COLO829 (cell line): Measurements from ENCODE around the gene FAM209B.
"Not testable (repeated sequence)": the region's sequence is repeated elsewhere in the genome, so short reads cannot be mapped to it uniquely, and the experiment has no call there.

Experiments used
- DNase-seq: peaks from one replicate; pipeline ENCODE4 v3.0.0; 2012; ENCODE audit warnings: low spot score

Gene FAM209B

DNA sequence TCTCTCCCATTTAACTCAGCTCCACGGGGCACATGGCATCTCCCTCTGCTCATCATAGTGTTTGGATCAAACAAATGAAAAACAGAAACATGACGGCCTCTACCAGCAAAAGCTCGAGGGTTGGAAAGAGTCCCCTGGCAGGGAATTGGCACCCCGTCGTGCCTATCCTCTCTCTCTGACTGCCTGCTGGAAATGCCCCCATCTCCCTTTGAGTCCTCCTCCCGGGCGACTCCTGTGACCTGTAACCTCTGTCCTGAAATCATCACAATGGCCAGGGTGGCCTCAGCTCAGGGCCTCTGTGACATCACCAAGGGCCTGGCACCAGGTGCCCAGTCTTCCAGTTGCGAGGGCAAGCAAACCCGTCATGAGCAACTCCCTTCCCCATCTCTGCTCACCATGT lies at the start of gene FAM209B:
FAM209B (plus strand) TSS at position 301 of the 400 bp plus-strand sequence; CDS start at position 397, 96 bp downstream.
- not testable (repeated sequence) for DNase-seq

- DNase-seq = no peak
Measured at GRCh38 chr20:56483970-56484369, 49.1 kb upstream of the FAM209B start.

DNA sequence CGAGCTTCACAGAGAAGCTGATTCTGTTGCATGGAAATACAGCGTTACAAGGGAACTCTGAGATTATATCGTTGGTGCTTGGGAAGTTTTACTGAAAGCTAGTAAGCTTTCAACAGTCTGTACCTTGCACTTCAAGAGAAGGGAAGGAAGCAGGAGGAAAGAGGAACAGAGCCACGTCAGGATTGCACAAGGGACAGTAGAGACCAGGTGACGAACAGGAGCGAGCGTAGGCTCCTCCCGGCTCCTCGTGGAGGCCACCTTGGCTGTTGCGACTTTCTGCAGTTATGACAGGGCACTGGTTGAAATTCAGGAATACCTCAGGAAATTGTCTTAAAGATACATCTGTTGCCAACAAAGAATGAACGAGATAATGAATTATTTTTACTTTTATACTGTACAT lies 45.8 kb upstream of the FAM209B start:
- DNase-seq = no peak

DNA sequence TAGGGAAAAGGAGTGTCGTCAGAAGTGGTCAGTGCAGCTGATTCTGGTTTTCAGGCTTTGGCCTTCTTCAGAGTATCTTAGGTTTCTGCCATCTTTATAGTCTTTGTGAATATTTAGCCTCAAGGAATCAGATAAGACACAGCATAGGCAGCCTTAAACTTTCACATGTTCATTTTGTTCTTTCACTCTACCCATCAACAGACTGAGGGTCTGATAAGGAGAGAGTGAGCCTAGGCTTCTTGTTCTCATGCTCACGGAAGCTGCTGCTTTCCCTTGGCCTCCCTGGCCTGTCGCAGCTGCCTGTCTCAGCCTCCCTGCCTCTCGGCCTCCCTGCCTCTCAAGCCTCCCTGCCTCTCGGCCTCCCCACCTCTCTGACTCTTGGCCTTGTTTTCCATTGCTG lies 44.5 kb upstream of the FAM209B start:
- DNase-seq = no peak

DNA sequence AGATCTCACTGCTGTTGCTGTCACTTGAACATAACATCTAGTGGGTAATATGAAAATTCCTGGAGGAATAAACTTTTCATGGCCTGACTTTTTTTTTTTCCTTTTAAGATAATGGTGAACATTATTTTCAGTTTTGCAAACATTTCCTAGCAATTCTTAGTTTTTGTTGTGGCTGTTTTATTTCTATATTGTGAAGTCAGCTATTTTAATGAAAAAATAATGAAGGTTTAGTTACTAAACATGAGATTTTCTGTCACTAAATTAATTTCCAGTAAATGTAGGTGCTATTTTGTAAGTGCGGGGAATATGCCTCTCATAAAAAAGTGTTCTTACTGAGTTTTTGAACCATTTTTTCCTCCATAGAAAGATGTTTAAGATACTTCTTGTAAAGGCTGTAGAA lies 31.9 kb upstream of the FAM209B start:
- no peak for DNase-seq

- no peak for DNase-seq
Measured at GRCh38 chr20:56503916-56504315, 29.1 kb upstream of the FAM209B start.

DNA sequence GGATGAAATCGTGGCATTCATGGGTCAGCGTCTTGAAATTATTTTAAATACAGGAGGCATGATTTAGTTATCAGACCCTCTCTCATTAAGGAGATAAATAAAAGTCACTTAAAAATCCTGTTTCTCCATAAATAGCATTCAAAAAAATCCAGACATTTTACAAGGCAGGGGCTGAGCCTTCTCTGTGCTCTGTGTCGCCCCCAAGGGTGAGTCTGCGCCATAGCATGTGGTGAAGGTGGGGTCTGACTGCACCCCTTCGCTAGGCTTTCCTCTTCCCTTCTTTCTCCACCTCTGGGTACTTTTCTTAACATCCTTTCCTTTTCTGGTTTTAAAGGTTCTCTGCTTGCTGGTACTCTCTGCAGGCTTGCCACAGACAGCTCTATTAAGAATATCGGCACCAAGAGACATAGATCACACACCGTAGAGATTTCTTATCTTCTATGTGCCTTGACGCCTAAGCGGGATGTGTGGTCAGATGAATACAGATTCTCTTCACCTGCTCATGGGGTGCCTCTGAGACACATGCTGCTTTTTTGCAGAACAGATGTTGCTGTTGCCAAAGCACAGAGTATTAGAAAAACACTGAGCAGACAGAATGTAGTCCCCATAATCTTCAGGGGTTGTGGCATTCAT lies 28.6 kb upstream of the FAM209B start:
- DNase-seq = no peak

DNA sequence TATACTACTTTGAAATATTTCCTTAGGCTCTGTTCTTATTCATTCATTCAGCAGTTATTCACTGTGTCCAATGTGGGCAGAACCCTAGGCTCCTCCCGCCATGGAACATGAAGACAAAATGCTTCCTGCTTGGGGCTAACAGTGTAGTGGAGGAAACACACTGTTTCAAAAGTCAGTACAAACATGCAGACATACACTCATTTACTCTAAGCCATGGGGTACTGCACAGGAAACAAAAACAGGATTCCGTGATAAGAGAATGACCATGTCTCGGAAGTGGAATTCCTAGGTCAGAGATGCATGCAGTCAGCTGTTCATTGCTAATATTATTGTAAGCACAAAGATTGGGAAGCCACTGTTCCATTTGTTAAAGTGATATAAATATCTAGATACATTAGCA lies 26.9 kb upstream of the FAM209B start:
- no peak for DNase-seq

- DNase-seq = no peak
Measured at GRCh38 chr20:56511926-56512325, 21.1 kb upstream of the FAM209B start.

GRCh38 chr20:56513161-56514150 lies 19.6 kb upstream of the FAM209B start:
- DNase-seq = no peak

DNA sequence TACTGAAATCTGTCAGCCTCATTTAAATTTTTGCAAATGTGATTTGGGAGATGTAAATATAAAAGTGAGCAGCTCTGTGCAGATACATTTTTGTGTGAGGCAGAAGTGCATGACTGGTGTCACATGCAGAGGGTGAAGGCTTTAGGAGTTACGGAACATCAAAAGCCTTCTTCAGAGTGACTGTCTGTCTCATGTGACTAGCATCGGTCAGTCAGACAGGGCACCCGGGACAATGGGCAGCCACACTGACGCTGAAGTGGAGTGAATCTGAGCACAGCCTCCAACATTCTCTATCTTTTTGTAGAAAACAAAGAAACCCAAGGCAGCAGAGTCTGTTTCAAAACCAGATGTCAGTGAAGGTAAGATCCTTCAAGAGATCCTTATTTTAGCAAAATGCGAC lies 16.4 kb upstream of the FAM209B start:
- DNase-seq = peak; percentile 72

DNA sequence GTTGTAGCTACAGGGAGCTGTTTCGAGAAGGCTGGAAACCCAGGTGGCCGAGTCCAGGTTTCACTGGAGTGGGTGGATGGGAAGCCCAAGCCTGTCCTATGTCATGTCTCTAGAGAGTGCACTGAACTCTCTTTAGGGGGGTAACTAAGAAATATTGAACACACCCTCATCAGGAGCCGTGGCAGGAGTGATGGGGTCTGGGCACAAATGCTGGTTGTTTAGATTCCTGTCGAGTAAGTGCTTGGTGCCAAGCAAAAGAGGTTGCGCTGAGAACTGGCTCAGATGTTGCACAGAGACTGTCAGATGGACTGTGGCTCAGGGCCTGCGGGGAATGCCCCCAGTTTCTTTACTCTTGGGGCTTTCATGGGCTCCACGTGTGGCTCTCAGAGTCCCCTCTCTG lies 15.8 kb upstream of the FAM209B start:
- no peak for DNase-seq

DNA sequence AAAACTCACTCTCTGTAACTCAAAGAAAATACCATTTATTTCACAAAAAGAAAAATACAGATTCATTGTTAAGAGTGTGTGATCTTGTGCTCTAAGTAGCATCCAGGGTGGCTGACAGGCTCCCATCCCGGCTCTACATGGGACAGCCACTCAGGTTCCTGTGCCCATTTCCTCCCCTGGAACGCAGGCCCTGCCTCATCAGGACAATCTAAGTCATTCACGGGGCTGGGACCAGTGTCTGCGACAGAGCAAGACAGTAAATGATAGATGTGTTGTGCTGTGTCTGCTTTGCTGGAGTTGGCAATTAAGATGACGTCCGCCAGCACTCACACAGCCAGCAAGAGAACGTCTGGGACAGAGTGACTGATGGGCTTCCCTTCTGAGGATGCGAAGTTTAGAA lies 15.4 kb upstream of the FAM209B start:
- no peak for DNase-seq

- DNase-seq = no peak
Measured at GRCh38 chr20:56518126-56518525, 14.9 kb upstream of the FAM209B start.

GRCh38 chr20:56518721-56519398 lies 14.2 kb upstream of the FAM209B start:
- no peak for DNase-seq

DNA sequence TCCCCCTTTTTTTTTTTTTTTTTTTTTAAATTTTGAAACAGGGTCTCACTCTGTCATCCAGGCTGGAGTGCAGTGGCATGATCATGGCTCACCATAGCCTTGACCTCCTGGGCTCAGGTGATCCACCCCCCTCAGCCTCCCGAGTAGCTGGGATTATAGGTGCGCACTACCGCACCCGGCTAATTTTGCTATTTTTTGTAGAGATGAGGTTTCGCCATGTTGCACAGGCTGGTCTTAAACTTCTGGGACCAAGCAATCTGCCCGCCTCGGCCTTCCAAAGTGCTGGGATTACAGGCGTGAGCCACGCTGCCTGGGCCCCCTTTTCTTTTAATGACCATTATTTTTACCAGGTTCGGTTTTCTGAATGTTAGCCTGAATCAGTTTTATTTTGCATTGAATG lies 13.5 kb upstream of the FAM209B start:
- DNase-seq = no peak

DNA sequence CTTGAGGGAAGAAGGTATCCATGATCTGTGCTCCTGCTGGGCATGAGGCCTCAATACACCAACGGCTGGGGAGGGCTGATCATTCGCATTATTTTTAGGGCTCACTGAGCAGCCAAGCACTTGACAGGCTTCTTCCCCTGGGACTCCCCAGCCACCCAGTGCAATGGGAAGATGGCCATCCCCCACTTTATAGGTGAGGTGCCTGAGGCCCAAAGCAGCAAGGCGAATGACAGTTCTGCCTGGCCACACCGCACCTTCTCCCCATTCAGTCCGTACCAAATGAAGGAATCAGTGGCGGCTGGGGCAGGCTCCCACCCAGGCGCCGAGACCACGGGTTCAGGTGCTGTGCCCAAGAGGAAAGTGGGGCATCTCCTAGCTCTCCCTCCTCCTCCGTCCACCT lies 12.9 kb upstream of the FAM209B start:
- no peak for DNase-seq

DNA sequence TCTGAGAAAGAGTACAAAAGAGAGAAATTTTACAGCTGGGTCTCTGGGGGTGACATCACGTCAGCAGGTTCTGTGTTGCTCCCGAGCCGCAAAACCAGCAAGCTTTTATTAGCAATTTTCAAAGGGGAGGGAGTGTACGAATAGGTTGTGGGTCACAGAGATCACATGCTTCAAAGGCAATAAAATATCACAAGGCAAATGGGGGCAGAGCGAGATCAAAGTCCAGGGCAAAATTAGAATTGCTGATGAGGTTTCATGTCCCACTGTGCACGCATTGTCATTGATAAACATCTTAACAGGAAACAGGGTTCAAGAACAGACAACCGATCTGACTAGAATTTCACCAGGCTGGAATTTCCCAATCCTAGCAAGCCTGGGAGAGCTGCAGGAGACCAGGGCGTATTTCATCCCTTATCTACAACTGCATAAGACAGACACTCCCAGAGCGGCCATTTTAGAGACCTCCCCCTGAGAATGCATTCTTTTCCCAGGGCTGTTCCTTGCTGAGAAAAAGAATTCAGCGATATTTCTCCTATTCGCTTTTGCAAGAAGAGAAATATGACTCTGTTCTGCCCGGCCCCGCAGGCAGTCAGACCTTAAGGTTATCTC lies 12.2 kb upstream of the FAM209B start:
- not testable (repeated sequence) for DNase-seq

DNA sequence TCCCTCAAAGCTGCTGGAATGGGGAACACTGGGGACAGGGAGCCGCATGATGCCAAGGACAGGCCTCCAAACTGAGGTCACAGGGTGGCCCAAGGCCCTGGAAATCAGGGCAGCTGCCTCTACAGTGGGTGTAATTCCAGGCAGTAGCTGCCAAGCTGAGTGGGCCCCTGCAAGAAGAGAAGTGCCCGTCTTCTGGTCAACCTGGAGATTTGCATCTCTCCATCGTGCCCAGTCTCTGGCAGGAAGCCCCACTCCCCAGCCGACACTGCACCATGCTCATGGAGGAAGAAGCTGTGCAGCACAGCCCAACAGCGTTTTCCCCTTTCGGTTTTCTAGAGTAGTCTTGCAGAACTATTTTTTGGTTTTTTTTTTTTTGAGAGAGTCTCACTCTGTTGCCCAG lies 10.7 kb upstream of the FAM209B start:
- no peak for DNase-seq

GRCh38 chr20:56524444-56524843 lies 8.6 kb upstream of the FAM209B start, which contains the start of gene FAM209A:
Gene FAM209A (plus strand): TSS chr20:56524744. CDS start chr20:56524809, 65 bp downstream.
- not testable (repeated sequence) for DNase-seq

- DNase-seq = no peak
Measured at GRCh38 chr20:56527521-56527920, 5.5 kb upstream of the FAM209B start.

DNA sequence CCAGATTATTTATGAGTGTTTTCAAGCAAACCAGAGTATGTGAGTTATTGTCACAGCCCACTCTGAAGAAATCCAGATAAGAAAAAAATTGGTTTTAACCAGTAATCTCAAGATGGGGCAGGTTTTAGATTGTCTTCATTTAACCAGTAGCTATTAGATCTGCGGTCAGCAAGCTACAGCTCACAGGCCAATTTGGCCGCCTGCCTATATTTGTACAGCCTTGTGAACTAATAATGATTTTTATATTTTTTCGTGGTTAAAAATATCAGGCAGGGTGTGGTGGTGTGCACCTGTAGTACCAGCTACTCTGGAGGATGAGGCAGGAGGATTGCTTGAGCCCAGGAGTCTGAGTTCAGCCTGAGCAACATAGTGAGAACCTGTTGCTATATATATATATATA lies 5.0 kb downstream of the FAM209B start:
- no peak for DNase-seq
